Adipocyte (in vitro differentiated cells): Measurements from ENCODE around the gene TPSAB1.

Experiments
- DNase-seq: peaks from one replicate; pipeline ENCODE4 v3.0.0-alpha.2; 2015; ENCODE audit warnings: low read depth
- H3K27me3 ChIP-seq: replicated peaks from 2 replicates; pipeline ENCODE4 v1.7.0; 2013; ENCODE audit warnings: mild to moderate bottlenecking, low read length, moderate library complexity; ENCODE audit not compliant: control insufficient read depth, insufficient read depth
- H3K36me3 ChIP-seq: 2 replicates; pipeline ENCODE4 v1.7.0; 2013; ENCODE audit warnings: low read length, mild to moderate bottlenecking, moderate library complexity; ENCODE audit not compliant: control insufficient read depth, insufficient read depth, severe bottlenecking
- H3K4me1 ChIP-seq: 2 replicates; pipeline ENCODE4 v1.7.0; 2013; ENCODE audit warnings: mild to moderate bottlenecking, low read length, moderate library complexity; ENCODE audit not compliant: control insufficient read depth, insufficient read depth
- H3K4me3 ChIP-seq: 2 replicates; pipeline ENCODE4 v1.7.0; 2013; ENCODE audit warnings: mild to moderate bottlenecking, low read length, moderate library complexity
- H3K9ac ChIP-seq: 2 replicates; pipeline ENCODE4 v1.7.0; 2013; ENCODE audit warnings: mild to moderate bottlenecking, low read length, moderate library complexity
- H3K9me3 ChIP-seq: 2 replicates; pipeline ENCODE4 v1.7.0; 2013; ENCODE audit warnings: mild to moderate bottlenecking, low read length, moderate library complexity; ENCODE audit not compliant: control insufficient read depth

Gene TPSAB1

GRCh38 chr16:1211451-1212268 lies 28.8 kb upstream of the TPSAB1 start:
- Histone ChIP-seq H3K4me1 (no peaks in the 10 kb centered on the region), H3K9me3 (no peaks in the 10 kb centered on the region), H3K4me3 (no peak overlapping the region), H3K36me3 (no peaks in the 10 kb centered on the region), H3K27me3 (no peaks in the 10 kb centered on the region), H3K9ac (no peak overlapping the region)
- no peak for DNase-seq

DNA sequence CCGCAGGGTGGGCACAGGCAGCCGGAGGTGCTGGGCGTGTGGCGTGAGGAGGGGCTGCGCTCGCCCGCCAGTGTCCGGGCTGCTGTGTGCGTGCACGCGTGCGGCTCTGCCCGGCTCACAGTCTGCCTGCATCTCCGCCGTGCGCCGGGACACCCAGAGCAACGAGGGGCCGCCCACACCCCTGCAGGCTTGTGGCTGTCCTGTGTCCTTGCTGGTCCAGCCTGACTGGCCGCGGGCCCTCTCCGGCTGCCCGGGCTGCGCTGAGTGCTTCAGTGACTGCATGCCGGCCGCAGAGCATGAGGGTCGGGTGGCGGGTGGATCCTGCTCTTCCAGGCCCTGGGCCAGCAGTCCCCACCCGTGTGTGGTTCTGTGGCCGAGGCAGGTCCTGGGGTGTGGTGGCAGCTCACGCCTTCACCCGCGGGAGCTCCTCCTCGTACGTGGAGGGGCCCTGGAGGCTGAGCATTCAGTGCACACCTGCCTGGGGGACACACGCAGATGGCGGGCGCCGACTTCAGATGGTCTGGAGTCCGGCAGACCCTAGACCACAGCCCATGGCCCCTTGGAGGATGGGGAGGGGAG lies 27.8 kb upstream of the TPSAB1 start:
- H3K36me3 ChIP-seq, result no peaks in the 10 kb centered on the region
- DNase-seq, result no peak
- H3K4me3 ChIP-seq, result no peak overlapping the region
- H3K4me1 ChIP-seq, result no peaks in the 10 kb centered on the region
- H3K27me3 ChIP-seq, result no peaks in the 10 kb centered on the region
- H3K9ac ChIP-seq, result no peak overlapping the region
- H3K9me3 ChIP-seq, result no peaks in the 10 kb centered on the region

- H3K9ac ChIP-seq, result no peak overlapping the region
- no peaks in the 10 kb centered on the region for H3K9me3 ChIP-seq
- no peaks in the 10 kb centered on the region for H3K4me1 ChIP-seq
- H3K4me3 ChIP-seq, result no peak overlapping the region
- H3K36me3 ChIP-seq, result no peaks in the 10 kb centered on the region
- no peak for DNase-seq
- H3K27me3 ChIP-seq, result no peaks in the 10 kb centered on the region
Observed at GRCh38 chr16:1213231-1213630, 27.3 kb upstream of the TPSAB1 start.

- Histone ChIP-seq H3K9ac (no peak overlapping the region), H3K4me1 (no peaks in the 10 kb centered on the region), H3K9me3 (no peaks in the 10 kb centered on the region), H3K4me3 (no peak overlapping the region), H3K36me3 (no peaks in the 10 kb centered on the region), H3K27me3 (no peaks in the 10 kb centered on the region)
- DNase-seq, result no peak
Observed at GRCh38 chr16:1213796-1214372, 26.6 kb upstream of the TPSAB1 start.

- Histone ChIP-seq H3K9ac (no peak overlapping the region), H3K36me3 (no peaks in the 10 kb centered on the region), H3K4me3 (no peak overlapping the region), H3K27me3 (no peaks in the 10 kb centered on the region), H3K9me3 (no peaks in the 10 kb centered on the region), H3K4me1 (no peaks in the 10 kb centered on the region)
- no peak for DNase-seq
Observed at GRCh38 chr16:1214719-1215118, 25.8 kb upstream of the TPSAB1 start.

DNA sequence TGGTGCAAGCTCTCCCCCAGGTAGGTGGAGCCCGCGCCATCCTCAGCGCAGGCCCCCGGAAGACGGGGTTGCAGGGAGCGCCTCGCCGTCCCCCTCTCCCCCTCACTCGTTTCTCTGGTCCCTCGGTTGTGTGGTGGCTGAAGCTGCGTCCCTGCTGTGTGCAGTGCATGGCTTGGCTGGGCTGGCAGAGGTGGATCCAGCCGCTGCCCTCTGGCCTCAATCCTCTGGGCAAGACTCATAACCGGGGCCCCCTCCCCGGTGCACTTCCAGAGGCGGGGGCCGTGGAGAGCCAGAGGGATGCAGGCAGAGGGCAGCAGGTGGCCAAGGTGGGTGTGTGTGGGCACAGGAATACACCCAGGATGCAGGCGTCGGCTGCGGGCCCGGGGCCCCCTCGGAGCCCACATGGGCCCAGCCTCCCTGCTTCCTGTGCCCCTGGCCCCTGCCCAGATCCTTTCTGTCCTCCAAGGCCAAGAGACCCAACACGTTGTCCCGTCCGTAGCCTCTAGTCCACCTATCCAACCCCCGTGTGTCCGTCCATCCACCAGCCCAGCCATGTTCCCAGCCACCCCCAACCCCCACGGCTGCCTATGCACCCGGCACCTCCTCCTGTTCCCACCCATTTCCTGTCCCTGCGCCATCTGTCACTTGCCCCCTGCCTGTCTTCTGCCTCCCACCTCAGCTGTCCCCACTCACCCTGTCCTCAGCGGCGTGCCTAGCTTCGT lies 24.8 kb upstream of the TPSAB1 start:
- Histone ChIP-seq H3K9ac (no peak overlapping the region), H3K9me3 (no peaks in the 10 kb centered on the region), H3K4me3 (no peak overlapping the region), H3K4me1 (no peaks in the 10 kb centered on the region), H3K36me3 (no peaks in the 10 kb centered on the region), H3K27me3 (no peaks in the 10 kb centered on the region)
- DNase-seq, result no peak

- DNase-seq, result no peak
- H3K4me3 ChIP-seq, result no peak overlapping the region
- H3K9me3 ChIP-seq, result no peaks in the 10 kb centered on the region
- no peak overlapping the region for H3K9ac ChIP-seq
- H3K27me3 ChIP-seq, result no peaks in the 10 kb centered on the region
- H3K36me3 ChIP-seq, result no peaks in the 10 kb centered on the region
- no peaks in the 10 kb centered on the region for H3K4me1 ChIP-seq
Observed at GRCh38 chr16:1216296-1216619, 24.2 kb upstream of the TPSAB1 start.

- H3K27me3 ChIP-seq, result no peaks in the 10 kb centered on the region
- DNase-seq, result no peak
- H3K4me3 ChIP-seq, result no peak overlapping the region
- H3K36me3 ChIP-seq, result no peaks in the 10 kb centered on the region
- H3K9ac ChIP-seq, result no peak overlapping the region
- H3K4me1 ChIP-seq, result no peaks in the 10 kb centered on the region
- H3K9me3 ChIP-seq, result no peaks in the 10 kb centered on the region
Observed at GRCh38 chr16:1216681-1217400, 23.7 kb upstream of the TPSAB1 start.

- H3K4me1 ChIP-seq, result no peaks in the 10 kb centered on the region
- no peaks in the 10 kb centered on the region for H3K36me3 ChIP-seq
- no peaks in the 10 kb centered on the region for H3K9me3 ChIP-seq
- no peak for DNase-seq
- H3K27me3 ChIP-seq, result peaks cover 3% of the 10 kb centered on the region
- H3K4me3 ChIP-seq, result no peak overlapping the region
- H3K9ac ChIP-seq, result no peak overlapping the region
Observed at GRCh38 chr16:1217526-1217925, 23.0 kb upstream of the TPSAB1 start.

DNA sequence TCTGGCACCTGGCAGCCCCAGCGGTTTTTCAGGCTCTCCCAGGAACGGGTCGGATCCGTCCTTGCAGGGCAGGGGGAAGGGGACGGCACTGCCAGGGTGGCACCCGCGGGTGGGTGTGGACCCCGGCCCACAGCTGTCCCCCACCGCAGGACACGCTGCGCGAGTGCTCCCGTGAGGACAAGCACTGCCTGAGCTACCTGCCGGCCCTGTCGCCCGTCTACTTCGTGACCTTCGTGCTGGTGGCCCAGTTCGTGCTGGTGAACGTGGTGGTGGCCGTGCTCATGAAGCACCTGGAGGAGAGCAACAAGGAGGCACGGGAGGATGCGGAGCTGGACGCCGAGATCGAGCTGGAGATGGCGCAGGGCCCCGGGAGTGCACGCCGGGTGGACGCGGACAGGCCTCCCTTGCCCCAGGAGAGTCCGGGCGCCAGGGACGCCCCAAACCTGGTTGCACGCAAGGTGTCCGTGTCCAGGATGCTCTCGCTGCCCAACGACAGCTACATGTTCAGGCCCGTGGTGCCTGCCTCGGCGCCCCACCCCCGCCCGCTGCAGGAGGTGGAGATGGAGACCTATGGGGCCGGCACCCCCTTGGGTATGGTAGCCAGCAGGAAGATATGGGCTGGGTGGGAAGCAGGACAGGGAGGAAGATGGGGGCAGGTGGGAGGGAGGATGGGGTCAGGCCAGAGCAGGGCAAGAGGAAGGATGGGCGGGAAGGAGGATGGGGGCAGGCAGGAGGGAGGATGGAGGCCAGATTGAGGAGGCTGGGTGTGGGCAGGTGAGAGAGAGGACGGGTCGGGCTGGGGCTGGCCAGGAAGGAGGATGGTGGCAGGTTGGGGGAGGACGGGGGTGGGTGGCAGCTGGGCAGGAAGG lies 22.2 kb upstream of the TPSAB1 start:
- no peak for DNase-seq
- Histone ChIP-seq H3K27me3 (peaks cover 10% of the 10 kb centered on the region), H3K9ac (no peak overlapping the region), H3K4me3 (no peak overlapping the region), H3K36me3 (no peaks in the 10 kb centered on the region), H3K9me3 (no peaks in the 10 kb centered on the region), H3K4me1 (no peaks in the 10 kb centered on the region)
